Measurements from ENCODE around the gene BSG. TPM values are rescaled to one million over a fixed set of nuclear protein-coding genes. Genes with fewer than 3 reads are reported as not detected.

The BSG gene
- total RNA-seq, 1 experiment from 2014 or later: 823 TPM

DNA sequence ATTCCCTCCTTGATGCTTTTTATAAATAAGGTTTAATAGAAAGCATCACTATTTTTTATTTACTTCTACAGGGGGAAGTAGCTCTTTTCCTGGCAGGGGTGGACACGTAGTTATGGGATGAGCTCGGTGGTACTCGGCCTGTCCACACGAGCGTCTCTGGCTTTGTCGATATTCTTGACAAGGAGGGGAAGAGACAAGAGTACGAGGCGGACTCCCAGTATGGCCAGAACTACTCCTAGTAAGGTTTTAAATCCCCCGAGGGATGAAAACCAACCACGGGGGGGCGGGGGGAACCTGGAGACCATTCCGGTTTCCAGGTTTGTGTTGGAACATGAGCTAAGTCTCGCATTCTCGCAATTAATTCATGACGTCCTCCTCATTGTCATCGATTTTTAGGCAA lies 5.6 kb upstream of the BSG start:
- Histone ChIP-seq H2AFZ (no peak overlapping the region), H3K4me1 (replicated peaks; ENCODE audit: insufficient read depth) (no peaks in the 10 kb centered on the region), H3K4me2 (no peak overlapping the region), H3K27me3 (ENCODE audit: insufficient read depth, low read depth) (no peaks in the 10 kb centered on the region), H3K9me3 (ENCODE audit: insufficient read depth, low read depth) (no peaks in the 10 kb centered on the region), H3K79me2 (ENCODE audit: low read depth) (no peaks in the 10 kb centered on the region), H3K27ac (no peak overlapping the region), H3K9me2 (ENCODE audit: insufficient read depth) (no peaks in the 10 kb centered on the region), H3K4me3 (no peak overlapping the region), H3F3A (ENCODE audit: insufficient read depth, low read depth) (peaks cover 23% of the 10 kb centered on the region), H3K36me3 (ENCODE audit: low read depth) (no peaks in the 10 kb centered on the region), H4K20me1 (ENCODE audit: insufficient read depth) (no peaks in the 10 kb centered on the region)
- BruUV-seq (replicated peaks): no TSS peak
- ChIA-PET CTCF (no interaction called here), POLR2A (ENCODE audit: unreplicated experiment) (no interaction called here)
- TF ChIP-seq, protein P1, sequence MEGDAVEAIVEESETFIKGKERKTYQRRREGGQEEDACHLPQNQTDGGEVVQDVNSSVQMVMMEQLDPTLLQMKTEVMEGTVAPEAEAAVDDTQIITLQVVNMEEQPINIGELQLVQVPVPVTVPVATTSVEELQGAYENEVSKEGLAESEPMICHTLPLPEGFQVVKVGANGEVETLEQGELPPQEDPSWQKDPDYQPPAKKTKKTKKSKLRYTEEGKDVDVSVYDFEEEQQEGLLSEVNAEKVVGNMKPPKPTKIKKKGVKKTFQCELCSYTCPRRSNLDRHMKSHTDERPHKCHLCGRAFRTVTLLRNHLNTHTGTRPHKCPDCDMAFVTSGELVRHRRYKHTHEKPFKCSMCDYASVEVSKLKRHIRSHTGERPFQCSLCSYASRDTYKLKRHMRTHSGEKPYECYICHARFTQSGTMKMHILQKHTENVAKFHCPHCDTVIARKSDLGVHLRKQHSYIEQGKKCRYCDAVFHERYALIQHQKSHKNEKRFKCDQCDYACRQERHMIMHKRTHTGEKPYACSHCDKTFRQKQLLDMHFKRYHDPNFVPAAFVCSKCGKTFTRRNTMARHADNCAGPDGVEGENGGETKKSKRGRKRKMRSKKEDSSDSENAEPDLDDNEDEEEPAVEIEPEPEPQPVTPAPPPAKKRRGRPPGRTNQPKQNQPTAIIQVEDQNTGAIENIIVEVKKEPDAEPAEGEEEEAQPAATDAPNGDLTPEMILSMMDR (conservative IDR thresholded peaks at IDR 0.05): no peak
- TF ChIP-seq EZH2 (IDR thresholded peaks at IDR 0.05; ENCODE audit: low read depth): no peak
- no peak for DNase-seq
- intact Hi-C loops (cut with micrococcal nuclease; ENCODE audit: unreplicated experiment): no loop called here

DNA sequence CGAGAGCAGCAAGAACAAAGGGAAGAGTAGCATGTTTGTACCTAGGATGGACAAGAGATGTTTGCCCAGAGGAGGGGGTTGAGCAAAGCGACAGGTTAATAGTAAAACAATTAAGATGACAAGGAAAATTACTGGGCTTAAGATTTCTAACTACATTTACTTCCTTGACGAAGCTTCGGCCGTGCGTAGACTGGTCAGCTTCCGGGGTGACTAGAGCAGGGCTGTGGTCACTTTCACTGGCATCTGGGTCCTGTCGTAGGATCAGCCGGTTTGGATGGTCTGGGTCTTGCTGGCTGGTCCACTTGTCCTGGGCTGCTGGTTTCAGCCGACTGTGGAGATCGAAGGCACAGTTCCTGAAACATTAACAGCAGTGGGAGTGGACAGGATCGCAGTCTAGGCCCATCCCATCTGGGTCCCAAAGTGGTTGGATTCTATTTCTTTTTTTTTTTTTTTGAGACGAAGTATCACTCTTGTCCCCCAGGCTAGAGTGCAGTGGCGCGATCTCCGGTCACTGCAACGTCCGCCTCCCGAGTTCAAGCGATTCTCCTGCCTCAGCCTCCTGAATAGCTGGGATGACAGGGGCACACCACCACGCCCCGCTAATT lies 5.0 kb upstream of the BSG start:
- ChIA-PET POLR2A (ENCODE audit: unreplicated experiment) (no interaction called here), CTCF (no interaction called here)
- H4K20me1 ChIP-seq (ENCODE audit: insufficient read depth): no peaks in the 10 kb centered on the region
- H3K4me2 ChIP-seq: no peak overlapping the region
- no peak overlapping the region for H3K4me3 ChIP-seq
- no peak for DNase-seq
- no peaks in the 10 kb centered on the region for H3K36me3 ChIP-seq (ENCODE audit: low read depth)
- TF ChIP-seq EZH2 (IDR thresholded peaks at IDR 0.05; ENCODE audit: low read depth): no peak
- TF ChIP-seq, protein P1 (conservative IDR thresholded peaks at IDR 0.05): no peak
- H3F3A ChIP-seq (ENCODE audit: insufficient read depth, low read depth): peaks cover 25% of the 10 kb centered on the region
- H3K9me3 ChIP-seq (ENCODE audit: insufficient read depth, low read depth): no peaks in the 10 kb centered on the region
- H3K27me3 ChIP-seq (ENCODE audit: insufficient read depth, low read depth): no peaks in the 10 kb centered on the region
- no peaks in the 10 kb centered on the region; the same call in 1 of the 2 replicates for H3K79me2 ChIP-seq (ENCODE audit: low read depth)
- BruUV-seq (replicated peaks): no TSS peak
- intact Hi-C loops (cut with micrococcal nuclease; ENCODE audit: unreplicated experiment): no loop called here
- H3K9me2 ChIP-seq (ENCODE audit: insufficient read depth): no peaks in the 10 kb centered on the region
- H3K4me1 ChIP-seq (replicated peaks; ENCODE audit: insufficient read depth): no peaks in the 10 kb centered on the region
- H2AFZ ChIP-seq: no peak overlapping the region
- H3K27ac ChIP-seq: no peak overlapping the region

DNA sequence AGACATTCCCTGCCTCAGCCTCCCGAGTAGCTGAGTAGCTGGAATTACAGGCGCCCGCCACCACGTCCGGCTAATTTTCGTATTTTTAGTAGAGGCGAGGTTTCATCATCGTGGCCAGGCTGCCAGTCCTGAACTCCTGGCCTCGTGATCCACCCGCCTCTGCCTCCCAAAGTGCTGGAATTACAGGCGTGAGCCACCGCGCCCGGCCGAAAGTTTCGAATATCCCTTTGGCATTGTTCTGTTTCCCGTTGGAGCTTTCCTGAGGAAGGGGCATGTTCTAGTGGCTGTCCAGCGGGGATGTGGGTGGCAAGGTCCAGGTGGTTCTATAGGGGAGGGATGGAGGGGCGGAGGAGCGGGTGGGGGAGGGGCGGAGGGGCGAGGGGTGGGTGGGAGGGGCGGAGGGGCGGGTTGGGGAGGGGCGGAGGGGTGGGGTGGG lies 2.1 kb upstream of the BSG start:
- intact Hi-C loops (cut with micrococcal nuclease; ENCODE audit: unreplicated experiment): loop anchor here (10.0 kb wide), 1 partner anchor 355 kb away; the partner anchor contains the start of gene ARID3A
- peaks cover 40% of the 10 kb centered on the region for H3F3A ChIP-seq (ENCODE audit: insufficient read depth, low read depth)
- ChIA-PET POLR2A (ENCODE audit: unreplicated experiment) (no interaction called here), CTCF (no interaction called here)
- TF ChIP-seq, protein P1 (conservative IDR thresholded peaks at IDR 0.05): no peak
- no peak for TF ChIP-seq EZH2 (IDR thresholded peaks at IDR 0.05; ENCODE audit: low read depth)
- H3K27ac ChIP-seq: no peak overlapping the region
- H3K4me2 ChIP-seq: no peak overlapping the region
- peaks cover 29% of the 10 kb centered on the region for H3K79me2 ChIP-seq (ENCODE audit: low read depth)
- no peaks in the 10 kb centered on the region for H3K36me3 ChIP-seq (ENCODE audit: low read depth)
- BruUV-seq (replicated peaks): no TSS peak
- DNase-seq: peak in 1 of 2 experiments; percentile 34
- H3K9me3 ChIP-seq (ENCODE audit: insufficient read depth, low read depth): no peaks in the 10 kb centered on the region
- peaks cover 15% of the 10 kb centered on the region for H3K4me1 ChIP-seq (replicated peaks; ENCODE audit: insufficient read depth)
- H3K27me3 ChIP-seq (ENCODE audit: insufficient read depth, low read depth): no peaks in the 10 kb centered on the region
- no peaks in the 10 kb centered on the region for H3K9me2 ChIP-seq (ENCODE audit: insufficient read depth)
- no peak overlapping the region for H2AFZ ChIP-seq
- peaks cover 14% of the 10 kb centered on the region for H4K20me1 ChIP-seq (ENCODE audit: insufficient read depth)
- no peak overlapping the region for H3K4me3 ChIP-seq
